Measurements from ENCODE around the gene ZNF385A.

ZNF385A gene

DNA sequence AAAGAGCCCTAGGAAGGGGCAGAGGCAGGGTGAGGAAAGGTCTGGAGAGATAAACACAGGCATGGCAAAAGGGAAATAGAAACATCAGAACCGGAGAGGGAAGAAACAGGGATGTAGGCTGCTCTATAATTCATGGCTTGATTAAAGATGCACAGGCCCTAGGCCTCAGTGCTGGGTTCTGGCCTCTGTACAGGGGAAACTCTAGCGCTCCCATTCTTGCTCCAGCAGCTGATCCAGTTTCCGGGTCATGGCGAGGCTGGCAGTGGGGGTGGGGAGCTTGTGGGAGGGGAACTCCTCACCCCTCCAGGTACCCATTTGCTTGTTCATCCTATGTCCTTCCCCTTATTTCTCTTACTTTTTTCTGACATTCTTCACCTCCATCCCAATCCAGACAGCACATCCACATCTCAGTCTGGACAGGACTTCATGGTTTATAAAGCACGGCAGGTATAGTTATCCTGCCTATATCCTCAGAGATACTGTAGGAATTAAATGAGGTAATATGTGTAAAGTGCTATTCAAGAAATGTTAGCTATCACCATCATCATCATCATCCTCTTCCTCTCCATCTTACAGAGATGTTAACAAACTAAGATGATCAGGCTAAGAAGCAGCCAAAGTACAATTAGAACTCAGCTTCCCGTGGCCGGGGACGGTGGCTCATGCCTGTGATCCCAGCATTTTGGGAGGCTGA, 12.3 kb downstream of the ZNF385A start (continued):
- TF ChIP-seq ZNF248 (tag by site-specific recombination; IDR thresholded peaks at IDR 0.05) (no peak), ZXDB (tag by site-specific recombination; IDR thresholded peaks at IDR 0.05) (no peak), ZBTB17 (tag by site-specific recombination; IDR thresholded peaks at IDR 0.05) (peak; percentile 82), ZNF112 (tag by site-specific recombination; IDR thresholded peaks at IDR 0.05) (no peak), ZBTB11 (tag by site-specific recombination; conservative IDR thresholded peaks at IDR 0.05; ENCODE audit: low read depth) (no peak; the same call in 1 of the 2 replicates), ZNF610 (tag by site-specific recombination; IDR thresholded peaks at IDR 0.05; ENCODE audit: borderline replicate concordance) (no peak), ZNF664 (tag by site-specific recombination; IDR thresholded peaks at IDR 0.05) (peak; percentile 91), ZNF223 (tag by site-specific recombination; IDR thresholded peaks at IDR 0.05) (no peak), ZNF596 (tag by site-specific recombination; IDR thresholded peaks at IDR 0.05) (no peak), ZNF692 (tag by site-specific recombination; IDR thresholded peaks at IDR 0.05) (0 out of 2 replicates have a peak, but pooled peaks have one; percentile 33), ZSCAN16 (tag by site-specific recombination; IDR thresholded peaks at IDR 0.05) (no peak), KLF7 (tag by site-specific recombination; IDR thresholded peaks at IDR 0.05; ENCODE audit: borderline replicate concordance) (no peak), ZNF366 (tag by site-specific recombination; conservative IDR thresholded peaks at IDR 0.05) (0 out of 2 replicates have a peak, but pooled peaks have one; percentile 30), ZBTB20 (tag by site-specific recombination; IDR thresholded peaks at IDR 0.05) (peak; percentile 59), YY1 (tag by site-specific recombination; IDR thresholded peaks at IDR 0.05) (no peak), ZBTB8A (tag by site-specific recombination; IDR thresholded peaks at IDR 0.05) (no peak), ZNF768 (tag by site-specific recombination; IDR thresholded peaks at IDR 0.05) (no peak), ZNF530 (tag by site-specific recombination; IDR thresholded peaks at IDR 0.05; ENCODE audit: low read depth) (no peak), KLF17 (tag by site-specific recombination; IDR thresholded peaks at IDR 0.05) (0 out of 2 replicates have a peak, but pooled peaks have one; percentile 4), KLF16 (tag by site-specific recombination; IDR thresholded peaks at IDR 0.05) (no peak), BCL11B (tag by site-specific recombination; IDR thresholded peaks at IDR 0.05; ENCODE audit: low read depth) (no peak), ZNF398 (tag by site-specific recombination; IDR thresholded peaks at IDR 0.05) (peak; percentile 42; the same call in 1 of the 2 replicates), ZNF658 (tag by site-specific recombination; IDR thresholded peaks at IDR 0.05) (no peak), ZNF184 (tag by site-specific recombination; IDR thresholded peaks at IDR 0.05) (no peak)
- TF ChIP-seq, protein P1, sequence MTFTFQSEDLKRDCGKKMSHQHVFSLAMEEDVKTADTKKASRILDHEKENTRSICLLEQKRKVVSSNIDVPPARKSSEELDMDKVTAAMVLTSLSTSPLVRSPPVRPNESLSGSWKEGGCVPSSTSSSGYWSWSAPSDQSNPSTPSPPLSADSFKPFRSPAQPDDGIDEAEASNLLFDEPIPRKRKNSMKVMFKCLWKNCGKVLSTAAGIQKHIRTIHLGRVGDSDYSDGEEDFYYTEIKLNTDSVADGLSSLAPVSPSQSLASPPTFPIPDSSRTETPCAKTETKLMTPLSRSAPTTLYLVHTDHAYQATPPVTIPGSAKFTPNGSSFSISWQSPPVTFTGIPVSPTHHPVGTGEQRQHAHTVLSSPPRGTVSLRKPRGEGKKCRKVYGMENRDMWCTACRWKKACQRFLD (tag by site-specific recombination; IDR thresholded peaks at IDR 0.05), result no peak
- TF ChIP-seq, protein P2, sequence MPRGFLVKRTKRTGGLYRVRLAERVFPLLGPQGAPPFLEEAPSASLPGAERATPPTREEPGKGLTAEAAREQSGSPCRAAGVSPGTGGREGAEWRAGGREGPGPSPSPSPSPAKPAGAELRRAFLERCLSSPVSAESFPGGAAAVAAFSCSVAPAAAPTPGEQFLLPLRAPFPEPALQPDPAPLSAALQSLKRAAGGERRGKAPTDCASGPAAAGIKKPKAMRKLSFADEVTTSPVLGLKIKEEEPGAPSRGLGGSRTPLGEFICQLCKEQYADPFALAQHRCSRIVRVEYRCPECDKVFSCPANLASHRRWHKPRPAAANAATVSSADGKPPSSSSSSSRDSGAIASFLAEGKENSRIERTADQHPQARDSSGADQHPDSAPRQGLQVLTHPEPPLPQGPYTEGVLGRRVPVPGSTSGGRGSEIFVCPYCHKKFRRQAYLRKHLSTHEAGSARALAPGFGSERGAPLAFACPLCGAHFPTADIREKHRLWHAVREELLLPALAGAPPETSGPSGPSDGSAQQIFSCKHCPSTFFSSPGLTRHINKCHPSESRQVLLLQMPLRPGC (tag by site-specific recombination; IDR thresholded peaks at IDR 0.05), result no peak
- TF ChIP-seq, protein P3, sequence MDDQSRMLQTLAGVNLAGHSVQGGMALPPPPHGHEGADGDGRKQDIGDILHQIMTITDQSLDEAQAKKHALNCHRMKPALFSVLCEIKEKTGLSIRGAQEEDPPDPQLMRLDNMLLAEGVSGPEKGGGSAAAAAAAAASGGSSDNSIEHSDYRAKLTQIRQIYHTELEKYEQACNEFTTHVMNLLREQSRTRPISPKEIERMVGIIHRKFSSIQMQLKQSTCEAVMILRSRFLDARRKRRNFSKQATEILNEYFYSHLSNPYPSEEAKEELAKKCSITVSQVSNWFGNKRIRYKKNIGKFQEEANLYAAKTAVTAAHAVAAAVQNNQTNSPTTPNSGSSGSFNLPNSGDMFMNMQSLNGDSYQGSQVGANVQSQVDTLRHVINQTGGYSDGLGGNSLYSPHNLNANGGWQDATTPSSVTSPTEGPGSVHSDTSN (CRISPR knock-in tag; IDR thresholded peaks at IDR 0.05), result no peak
- TF ChIP-seq, protein P4, sequence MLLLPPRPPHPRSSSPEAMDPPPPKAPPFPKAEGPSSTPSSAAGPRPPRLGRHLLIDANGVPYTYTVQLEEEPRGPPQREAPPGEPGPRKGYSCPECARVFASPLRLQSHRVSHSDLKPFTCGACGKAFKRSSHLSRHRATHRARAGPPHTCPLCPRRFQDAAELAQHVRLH (tag by site-specific recombination; IDR thresholded peaks at IDR 0.05), result no peak
